ENCODE measurements around the gene INAFM2. TPM values are rescaled to one million over a fixed set of nuclear protein-coding genes. Genes with fewer than 3 reads are reported as not detected.
A peak's percentile ranks its signal among the peaks of the same experiment; 100 is the strongest.

The INAFM2 gene
- total RNA-seq, 1 donor from 2014 or later, result 20.6 TPM

DNA sequence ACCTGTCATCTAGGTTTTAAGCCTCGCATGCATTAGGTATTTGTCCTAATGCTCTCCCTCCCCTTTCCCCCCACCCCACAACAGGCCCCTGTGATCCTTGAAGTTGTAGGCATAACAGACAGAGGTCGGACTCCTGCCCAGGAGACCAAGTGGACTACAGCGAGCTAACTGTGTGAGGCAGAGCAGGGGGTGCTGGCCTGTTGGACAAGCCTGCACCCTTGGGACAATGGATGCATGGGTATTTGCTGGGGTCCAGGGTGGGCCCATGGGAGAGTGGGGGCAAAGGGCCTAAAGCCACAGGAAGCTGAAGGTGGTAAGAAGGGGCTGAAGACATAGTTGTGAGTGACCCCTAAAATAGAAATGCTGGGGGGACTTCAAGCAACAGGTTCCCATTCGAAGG is 18.2 kb upstream of the INAFM2 start:
- no peak for DNase-seq (ENCODE audit: low read depth, low spot score)

DNA sequence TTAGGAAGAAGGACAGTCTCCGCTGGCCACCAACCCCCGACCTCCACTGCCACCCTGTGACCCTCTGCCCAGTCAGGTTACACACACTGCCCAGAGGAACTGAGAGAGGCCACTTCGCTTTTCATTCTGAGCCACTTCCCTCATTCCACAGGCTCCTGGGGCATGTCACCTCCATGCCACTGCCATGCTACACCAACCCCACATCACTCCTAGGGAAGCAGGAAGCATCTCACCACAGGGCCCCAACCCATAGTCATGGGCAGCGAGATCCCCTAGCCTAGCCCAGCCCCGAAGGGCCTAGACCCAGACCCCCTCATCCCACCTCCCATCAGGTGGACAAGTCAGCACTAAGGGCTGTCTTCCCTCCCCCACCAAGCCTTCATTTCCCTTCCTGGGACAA is 17.1 kb upstream of the INAFM2 start:
- no peak for DNase-seq (ENCODE audit: low read depth, low spot score)

DNA sequence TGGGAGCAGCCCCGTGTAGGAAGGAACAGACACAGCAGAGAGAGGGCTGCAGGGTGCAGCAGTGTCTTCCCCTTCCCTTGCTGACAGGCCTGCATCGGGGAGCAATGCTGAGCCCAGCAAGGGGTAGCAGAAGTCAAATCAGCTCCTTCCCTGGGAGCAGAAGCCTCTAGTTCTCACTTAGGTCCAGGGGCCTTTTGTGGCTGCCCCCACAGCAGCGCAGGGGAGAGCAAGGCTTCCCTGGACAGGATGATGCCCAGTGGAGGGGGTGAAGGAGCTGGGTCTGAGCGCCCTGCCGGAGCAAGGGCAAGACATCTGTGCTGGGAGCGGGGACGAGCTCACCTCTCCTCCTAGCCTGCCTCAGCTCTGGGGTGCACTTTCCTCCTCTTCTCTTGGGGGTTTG is 16.6 kb upstream of the INAFM2 start:
- DNase-seq (ENCODE audit: low read depth, low spot score), result no peak

DNA sequence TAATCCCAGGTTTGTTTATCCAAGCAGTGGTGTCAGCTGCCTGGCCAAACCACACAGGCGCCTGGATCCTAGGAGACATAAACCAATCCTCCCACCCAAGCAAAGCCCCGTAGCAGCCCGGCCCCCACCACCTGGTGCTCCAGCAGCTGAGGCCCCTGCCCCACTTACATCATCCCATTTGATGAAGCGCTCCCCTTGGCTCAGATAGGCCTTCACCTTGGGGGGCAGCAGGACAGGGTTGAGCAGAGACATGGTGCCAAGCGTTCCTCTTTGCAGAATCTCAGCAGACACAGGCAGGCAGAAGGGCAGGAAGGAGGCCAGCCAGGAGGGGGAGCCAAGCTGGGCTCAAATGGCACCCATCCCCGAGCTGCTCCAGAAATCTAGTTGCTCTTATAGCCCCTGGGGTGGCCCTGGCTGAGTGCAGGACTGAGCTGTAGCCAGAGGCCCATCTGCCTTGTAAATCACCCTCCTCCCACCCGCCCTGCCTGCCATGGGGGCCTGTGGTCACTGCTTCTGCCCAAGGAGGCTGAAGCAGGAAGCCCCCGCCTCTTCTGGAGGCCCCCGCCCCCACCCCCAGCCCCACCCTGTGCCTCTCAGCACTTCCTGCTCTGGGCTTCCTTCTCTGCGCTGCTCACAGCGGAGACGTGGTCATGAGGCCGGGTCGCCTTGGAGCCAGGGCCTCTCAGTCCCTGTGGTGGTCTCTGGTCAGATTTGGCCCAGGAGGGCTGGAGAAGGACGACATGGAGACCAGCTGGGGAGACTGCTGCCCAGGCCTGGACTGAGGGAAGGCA is 15.9 kb upstream of the INAFM2 start, which contains the start of gene PLCB2:
PLCB2 (minus strand) TSS at position 515 of the 791 bp plus-strand sequence; CDS start at position 252, 263 bp downstream.
- no peak for DNase-seq (ENCODE audit: low read depth, low spot score)

DNA sequence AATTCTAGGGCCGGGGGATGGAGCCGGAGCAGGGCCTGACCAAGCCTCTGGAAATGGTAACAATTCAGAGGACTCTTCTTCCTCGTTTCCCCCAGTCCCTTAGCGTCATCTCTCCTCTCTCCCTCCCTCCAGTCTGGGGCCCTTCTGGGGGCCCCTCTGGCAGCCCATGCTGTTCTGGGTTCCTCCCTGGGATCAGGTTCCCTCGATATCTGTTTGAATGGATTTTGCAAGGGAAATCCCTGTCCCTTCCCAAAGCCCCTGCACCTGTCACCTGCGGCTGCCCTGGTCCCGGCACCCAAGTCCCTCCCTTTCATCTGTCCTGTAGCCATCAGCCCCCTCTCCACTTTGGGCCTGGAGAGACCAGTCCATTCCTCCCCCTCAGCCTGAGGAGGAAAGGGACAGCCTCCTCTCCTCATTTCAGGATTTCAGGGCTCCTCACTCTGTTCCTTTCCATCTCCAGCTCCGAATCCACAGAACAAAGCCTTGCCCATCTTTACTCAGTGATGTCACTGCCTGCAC is 14.1 kb upstream of the INAFM2 start:
- no peak for DNase-seq (ENCODE audit: low read depth, low spot score)

DNA sequence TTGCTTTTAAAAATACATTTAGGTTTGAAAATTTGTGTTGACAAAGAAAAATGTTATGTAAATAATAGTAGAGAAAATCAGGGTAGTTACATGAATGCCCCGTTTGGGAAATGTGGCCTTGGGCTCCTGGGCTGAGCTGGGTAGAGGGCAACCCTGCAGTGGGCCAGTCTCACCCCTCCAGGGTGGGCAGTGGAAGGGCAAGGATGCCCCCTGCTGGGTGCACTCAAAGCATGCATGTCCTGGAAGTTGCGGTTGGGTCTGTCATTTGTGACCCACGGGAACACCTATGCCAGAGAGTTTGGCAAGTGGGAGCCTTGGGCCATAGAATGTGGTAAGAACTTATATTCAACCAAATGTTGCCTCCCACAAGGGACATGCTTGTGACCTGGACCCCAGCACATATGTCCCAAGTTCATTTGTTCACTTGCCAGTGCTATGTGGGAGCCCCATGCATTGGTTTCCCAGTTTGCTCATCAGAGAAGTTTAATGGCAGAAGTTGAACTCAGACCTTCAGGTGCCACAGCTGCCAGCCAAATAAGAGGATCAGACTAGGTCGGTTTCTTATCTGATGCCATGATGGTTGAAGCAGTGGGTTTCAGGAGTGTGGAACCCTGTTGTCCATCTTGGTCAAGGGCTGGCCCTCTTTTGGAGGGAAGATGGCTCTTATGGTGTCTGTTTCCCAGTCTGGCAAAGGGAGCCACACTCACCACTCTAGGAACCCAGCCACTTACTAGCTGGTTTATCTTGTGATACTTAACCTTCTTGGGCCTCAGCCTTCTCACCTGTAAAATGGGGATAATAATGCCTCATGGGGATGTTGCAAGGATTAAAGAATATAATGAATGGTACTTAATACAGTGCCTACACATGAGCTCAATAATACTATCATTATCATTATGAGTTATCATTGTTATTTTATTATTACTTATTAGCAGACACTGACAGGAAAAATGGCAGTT is 13.2 kb upstream of the INAFM2 start:
- DNase-seq (ENCODE audit: low read depth, low spot score), result peak; percentile 15

DNA sequence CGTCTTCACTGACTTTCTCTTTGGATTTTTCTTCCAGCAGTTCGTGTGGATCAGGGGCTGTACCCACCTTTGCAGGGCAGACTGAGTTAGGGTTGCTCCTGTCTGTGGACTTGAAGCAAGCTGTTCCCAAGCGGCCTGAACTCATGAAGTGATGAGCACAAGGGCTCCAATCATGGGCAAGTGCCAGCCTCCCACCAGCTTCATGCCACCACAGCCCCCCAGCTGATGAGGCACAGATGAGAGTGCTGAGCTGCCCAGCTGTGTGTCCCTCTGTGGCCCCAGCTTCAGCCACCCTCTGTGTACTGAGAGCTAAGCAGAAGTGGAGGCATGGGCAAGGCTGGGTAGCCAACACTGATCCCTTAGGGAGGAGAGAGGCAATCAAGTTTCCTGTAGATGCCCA is 12.5 kb upstream of the INAFM2 start:
- no peak for DNase-seq (ENCODE audit: low read depth, low spot score)

DNA sequence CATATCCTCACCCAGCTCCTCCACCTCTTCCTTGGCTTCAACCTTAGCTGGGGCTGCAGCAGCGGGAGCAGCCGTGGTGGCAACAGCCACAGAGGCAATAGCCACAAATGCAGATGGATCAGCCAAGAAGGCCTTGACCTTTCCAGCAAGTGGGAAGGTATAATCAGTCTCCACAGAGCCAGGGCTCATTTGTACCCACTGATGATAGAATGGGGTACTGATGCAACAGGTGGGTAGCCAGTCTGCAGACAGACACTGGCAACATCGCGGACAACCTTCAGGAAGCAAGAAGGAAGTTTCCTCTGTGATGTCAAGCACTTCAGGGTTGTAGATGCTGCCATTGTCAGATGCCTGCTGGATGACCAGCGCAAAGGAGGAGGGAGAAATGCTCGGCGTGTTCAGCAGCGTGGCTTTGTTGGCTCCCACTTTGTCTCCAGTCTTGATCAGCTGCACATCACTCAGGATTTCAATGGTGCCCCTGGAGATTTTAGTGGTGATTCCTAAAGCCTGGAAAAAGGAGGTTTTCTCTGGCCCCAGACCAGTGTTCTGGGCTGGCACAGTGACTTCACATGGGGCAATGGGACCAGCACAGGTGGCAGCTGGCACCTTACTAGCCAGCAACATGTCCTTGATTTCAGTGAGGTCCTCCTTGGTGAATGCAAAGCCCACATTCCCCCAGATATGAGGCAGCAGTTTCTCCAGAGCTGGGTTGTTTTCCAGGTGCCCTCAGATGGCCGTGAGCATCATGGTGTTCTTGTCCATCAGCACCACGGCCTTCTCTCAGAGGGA is 10.9 kb upstream of the INAFM2 start:
- no peak for DNase-seq (ENCODE audit: low read depth, low spot score)

DNA sequence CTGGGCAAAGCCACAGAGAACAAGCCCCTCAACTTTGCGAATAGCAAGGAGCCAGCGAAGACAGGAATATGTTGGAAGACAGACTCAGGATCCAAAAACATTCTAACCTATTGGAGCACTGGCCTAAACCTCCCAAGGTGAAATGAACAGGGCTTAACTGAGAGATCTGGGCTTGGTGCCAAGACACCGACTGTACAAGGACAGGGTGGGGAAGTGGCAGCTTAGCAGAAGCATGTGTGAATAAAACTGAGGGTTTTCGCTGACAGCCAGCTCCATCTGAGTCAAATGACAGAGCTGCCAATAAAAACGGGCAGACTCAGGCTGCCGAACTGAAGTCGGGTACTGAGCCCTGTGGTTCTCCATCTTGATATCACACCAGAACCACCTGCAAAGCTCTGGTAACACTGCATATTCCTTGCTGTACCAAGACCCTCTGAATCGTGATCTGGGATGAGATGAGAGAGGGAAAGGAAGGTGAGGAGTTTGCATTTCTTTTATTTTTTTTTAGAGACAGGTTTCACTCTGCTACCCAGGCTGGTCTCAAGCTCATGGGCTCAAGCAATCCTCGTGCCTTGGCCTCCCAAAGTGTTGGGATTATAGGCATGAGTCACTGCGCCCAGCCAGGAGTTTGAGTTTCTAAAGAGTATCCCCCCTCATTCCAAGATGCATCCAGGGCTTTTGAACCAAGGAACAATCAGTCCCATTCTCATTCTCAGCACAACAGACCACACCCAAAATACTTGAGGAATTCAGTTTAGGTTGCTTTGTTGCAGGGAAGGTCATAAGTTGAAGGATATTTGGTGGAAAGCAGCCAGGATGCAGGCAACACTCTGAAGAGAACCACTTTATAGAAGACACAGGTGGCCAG is 9.7 kb upstream of the INAFM2 start:
- peak; percentile 15 for DNase-seq (ENCODE audit: low read depth, low spot score)

DNA sequence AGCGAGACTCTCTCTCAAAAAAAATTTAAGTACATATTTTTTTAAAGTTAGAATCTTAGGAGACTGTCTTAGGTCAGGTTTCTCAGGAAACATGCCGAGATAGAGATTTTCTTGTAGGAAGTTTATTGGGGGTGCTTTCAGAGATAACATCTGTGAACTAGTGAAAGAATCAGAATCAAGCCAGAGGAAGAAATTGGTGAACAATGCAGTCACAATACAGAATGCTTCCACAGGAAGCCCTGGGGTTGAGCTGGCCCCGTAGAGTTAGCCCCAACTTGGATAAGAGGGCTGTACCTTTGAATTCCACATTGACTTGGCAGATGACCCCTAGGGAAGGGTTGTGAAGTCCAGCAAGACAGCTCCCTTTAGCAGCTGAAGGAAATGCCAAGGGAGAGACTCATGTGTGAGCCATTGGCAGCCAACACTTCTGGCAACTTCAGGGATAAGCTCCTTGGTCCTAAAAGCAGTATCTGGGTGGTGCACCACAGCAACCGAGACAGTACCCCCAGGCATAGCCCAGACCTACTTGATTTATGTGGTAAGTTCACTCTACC is 8.7 kb upstream of the INAFM2 start:
- peak; percentile 84 for DNase-seq (ENCODE audit: low read depth, low spot score)

DNA sequence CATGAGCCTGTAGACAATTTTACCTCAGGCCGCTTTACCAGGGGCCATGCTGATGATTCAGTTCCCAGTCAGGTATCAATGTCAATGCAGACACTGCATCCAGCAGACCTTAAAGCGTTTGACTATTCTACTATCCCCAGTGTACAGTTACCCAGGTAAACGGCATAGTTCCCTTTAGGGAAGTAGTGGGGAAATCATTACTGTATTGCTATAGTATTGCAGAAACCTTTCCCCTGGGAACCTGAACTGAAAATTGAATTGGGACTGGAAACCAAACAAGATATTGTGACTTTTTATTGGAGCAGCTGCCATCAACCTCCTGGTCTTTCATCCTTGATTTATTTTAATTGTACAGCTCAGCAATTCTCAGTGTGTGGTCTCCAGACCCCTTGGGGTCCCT is 6.6 kb upstream of the INAFM2 start:
- DNase-seq (ENCODE audit: low read depth, low spot score), result no peak

DNA sequence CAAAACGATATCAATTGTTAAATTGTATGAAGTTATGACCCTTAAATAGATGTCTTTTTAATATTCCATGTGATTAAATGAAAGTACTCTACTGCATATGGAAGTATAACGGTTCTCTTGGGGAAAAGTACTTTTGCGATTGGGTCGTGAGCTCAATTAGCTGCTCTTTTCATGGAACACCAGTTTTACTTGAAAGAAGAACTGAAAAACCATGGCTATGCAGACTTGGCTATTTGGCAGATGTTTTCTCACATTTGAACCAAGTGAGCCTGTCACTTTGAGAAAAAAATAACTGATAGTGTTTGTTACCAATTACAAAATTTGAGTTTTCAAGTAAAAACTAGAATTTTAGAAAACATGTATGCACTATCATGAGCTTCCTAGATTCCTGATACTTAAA is 5.9 kb upstream of the INAFM2 start:
- DNase-seq (ENCODE audit: low read depth, low spot score), result no peak

DNA sequence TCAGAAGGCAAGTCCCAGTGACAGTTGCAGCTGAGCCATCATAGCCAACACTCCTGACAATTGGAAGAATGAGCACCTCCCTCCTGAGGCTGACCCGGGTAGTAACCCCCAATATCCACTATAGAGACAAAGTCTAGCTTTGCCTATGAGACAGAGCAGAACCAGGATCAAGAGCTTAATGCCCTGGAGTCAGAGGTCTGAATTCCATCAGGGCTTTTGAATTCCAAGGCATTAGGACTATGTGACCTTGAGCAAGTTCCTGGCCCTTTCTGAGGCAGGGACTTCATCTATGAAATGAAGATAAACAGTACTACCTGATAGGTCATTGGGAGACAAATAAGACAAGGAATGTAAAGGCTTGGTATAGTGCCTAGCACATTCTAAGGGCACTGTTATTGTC is 3.1 kb upstream of the INAFM2 start:
- no peak for DNase-seq (ENCODE audit: low read depth, low spot score)

DNA sequence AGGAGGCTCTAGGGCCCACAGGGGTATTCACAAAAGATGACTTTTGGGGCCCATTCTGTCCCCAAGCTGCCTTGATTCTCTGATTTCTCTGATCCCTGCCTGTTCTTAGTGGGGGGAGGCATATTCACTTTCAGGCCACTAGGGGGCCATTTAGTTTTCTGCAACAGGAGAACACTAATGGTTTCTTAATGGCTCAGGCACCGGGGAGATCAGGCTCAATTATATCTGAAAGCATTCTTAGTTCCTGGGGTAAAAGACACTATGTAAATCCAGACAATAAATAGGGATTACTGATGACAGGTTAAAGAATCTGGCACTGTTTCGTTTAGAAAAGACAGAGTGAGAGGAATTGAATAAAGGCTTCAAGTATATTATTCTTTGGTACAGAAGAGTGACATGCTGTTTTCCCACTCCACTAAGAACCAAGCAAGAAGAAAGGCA is 2.5 kb upstream of the INAFM2 start:
- no peak for DNase-seq (ENCODE audit: low read depth, low spot score)

DNA sequence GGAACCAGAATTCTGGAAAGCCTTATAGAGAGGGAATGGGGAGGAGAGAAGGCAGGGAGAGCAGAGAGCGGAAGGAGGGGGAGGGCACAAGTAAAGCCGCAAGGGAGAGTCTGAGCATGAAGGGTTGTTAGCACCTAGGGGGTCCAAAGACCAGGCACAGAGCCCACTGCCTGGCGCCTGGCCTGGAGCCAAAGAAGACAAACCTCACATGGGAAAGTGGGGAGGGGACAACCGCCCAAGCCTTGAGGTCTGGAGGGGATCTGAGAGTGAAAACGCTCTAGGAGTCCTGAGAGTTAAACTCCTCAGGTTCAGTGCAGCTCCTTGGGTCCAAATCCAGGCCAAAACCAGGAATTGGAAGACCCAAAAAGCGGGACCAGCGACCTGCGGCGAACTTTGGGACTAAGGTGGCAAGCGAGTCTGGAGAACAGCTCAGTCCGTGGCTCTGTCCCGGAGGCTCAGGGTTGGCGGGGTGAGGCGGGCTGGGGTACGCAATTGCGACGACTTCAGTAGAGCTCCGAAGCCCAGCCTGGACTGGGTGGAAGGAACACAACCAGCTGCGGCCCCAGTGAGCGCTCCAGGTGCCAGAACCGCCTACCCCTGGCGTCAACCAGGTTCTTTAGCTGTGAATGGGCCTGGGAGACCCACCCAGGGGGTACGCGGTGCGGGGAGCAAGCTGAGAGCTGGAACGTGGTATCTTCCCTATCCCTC is 807 bp upstream of the INAFM2 start:
- no peak for DNase-seq (ENCODE audit: low read depth, low spot score)

DNA sequence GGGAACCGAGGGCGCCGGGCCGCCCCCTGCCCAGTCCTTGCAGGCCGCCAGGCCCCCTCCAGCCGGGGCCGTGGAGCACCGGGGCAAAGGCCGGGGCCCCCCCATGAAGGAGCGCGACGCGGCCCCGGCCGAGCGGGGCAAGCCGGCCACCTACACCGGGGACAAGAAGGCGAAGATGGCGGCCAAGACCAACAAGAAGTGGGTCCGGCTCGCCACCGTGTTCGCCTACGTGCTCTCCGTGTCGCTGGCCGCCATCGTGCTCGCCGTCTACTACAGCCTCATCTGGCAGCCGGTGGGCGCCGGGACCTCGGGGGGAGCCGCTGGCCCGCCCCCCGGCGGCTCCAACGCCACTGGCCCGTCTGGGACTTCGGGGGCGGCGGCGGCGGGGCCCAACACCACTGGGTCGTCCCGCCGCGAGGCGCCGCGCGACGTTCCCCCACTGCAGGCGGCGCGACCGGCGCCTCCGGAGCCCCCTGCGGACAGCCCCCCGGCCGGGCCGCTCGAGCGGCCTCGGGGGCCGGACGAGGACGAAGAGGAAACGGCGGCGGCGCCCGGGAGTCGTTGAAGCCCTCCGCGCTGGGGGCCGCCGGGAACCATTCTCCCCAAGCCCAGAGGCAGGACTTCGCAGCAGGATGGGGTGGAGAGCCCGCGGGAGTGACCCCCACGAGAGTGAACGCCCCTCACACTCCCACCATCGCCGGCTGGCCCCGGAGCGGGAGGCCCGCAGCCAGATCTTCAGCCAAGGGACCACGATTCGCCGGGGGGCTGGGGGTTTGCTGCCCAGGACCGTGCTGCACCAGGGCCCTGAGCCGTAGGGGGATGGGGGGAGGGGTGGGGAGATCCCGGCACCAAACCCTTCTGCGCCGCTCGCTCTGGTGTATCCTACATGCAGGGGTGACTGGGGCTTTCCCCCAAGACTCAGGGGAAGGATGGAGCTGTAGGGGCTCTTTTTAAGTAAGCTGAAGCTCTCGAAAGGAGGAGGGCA is 753 bp downstream of the INAFM2 start:
- DNase-seq (ENCODE audit: low read depth, low spot score), result no peak

DNA sequence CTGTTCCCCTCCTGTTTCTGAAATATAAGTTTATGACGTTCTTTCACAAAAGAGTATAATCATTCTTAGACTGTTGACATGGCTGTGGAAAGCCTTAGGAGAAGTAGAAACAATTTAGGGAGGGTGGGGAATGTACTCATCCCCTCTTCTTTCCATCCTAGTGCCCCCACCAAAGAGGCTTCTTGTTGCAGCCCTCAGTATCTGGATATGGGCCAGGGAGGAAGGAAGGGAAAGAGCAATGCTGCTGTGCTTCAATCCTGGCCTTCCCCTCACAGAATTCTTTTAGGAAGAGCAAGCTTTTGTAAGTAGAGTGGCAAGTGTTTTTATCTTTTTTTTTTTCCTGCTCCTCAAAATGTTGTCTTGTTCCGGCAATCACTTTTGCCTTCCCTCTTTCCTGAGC is 1.7 kb downstream of the INAFM2 start:
- DNase-seq (ENCODE audit: low read depth, low spot score), result no peak

DNA sequence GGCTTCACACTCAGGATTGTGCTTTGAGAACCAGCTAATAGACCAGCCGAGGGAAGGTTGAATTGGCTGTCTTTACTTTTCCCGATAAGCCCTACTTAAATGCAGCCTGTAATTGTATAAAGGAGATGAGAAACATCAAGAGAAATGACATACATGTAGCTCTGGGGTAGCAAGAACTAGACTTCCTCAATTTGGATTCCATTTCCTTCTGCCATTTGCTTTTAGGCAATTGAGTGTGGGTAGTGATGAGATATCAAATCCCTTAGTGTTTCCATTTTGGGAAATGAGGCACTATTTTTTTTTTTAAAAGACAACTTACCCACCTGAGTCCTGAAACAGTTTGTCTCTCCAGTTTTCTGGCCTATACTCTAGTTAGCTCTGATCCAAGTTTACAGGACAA is 2.2 kb downstream of the INAFM2 start:
- DNase-seq (ENCODE audit: low read depth, low spot score), result no peak
